HEK293 (cell line): ENCODE results near the gene NFIL3.
A peak's percentile ranks its signal among the peaks of the same experiment; 100 is the strongest.

Experiments used
- EGR2 ChIP-seq: fragments of 450-650 bp; formaldehyde crosslinking; IDR thresholded peaks from 2 replicates; pipeline ENCODE4 v1.5.1; 2016; ENCODE audit warnings: low read depth, missing biosample characterization, missing genetic modification characterization
- GFI1B ChIP-seq: fragments of 450-650 bp; formaldehyde crosslinking; IDR thresholded peaks from 2 replicates; pipeline ENCODE4 v1.5.1; 2016; ENCODE audit warnings: missing biosample characterization, missing genetic modification characterization
- KLF10 ChIP-seq: fragments of 450-650 bp; IDR thresholded peaks from 2 replicates; pipeline ENCODE4 v1.5.1; 2018; ENCODE audit warnings: missing biosample characterization, mild to moderate bottlenecking, missing genetic modification characterization
- OSR2 ChIP-seq: fragments of 450-650 bp; formaldehyde crosslinking; IDR thresholded peaks from 2 replicates; pipeline ENCODE4 v1.5.1; 2016; ENCODE audit warnings: missing biosample characterization, missing genetic modification characterization
- WT1 ChIP-seq: fragments of 450-650 bp; formaldehyde crosslinking; IDR thresholded peaks from 2 replicates; pipeline ENCODE4 v1.5.1; 2016; ENCODE audit warnings: missing biosample characterization, missing genetic modification characterization
- ZBTB1 ChIP-seq: fragments of 450-650 bp; formaldehyde crosslinking; IDR thresholded peaks from 2 replicates; pipeline ENCODE4 v1.5.1; 2016; ENCODE audit warnings: missing biosample characterization, missing genetic modification characterization
- ZBTB21 ChIP-seq: fragments of 450-650 bp; formaldehyde crosslinking; IDR thresholded peaks from 2 replicates; pipeline ENCODE4 v1.5.1; 2017; ENCODE audit warnings: missing biosample characterization, missing genetic modification characterization
- ZBTB7A ChIP-seq: fragments of 450-650 bp; formaldehyde crosslinking; IDR thresholded peaks from 2 replicates; pipeline ENCODE4 v1.5.1; 2016; ENCODE audit warnings: low read depth, missing biosample characterization, missing genetic modification characterization
- ZNF10 ChIP-seq: fragments of 450-650 bp; formaldehyde crosslinking; IDR thresholded peaks from 2 replicates; pipeline ENCODE4 v1.5.1; 2017; ENCODE audit warnings: missing biosample characterization, missing genetic modification characterization
- ZNF112 ChIP-seq: fragments of 450-650 bp; formaldehyde crosslinking; IDR thresholded peaks from 2 replicates; pipeline ENCODE4 v1.5.0; 2017; ENCODE audit warnings: missing biosample characterization, missing genetic modification characterization
- ZNF175 ChIP-seq: fragments of 450-650 bp; formaldehyde crosslinking; IDR thresholded peaks from 2 replicates; pipeline ENCODE4 v1.5.1; 2016; ENCODE audit warnings: missing biosample characterization, missing genetic modification characterization
- ZNF311 ChIP-seq: fragments of 450-650 bp; formaldehyde crosslinking; IDR thresholded peaks from 2 replicates; pipeline ENCODE4 v1.5.1; 2017; ENCODE audit warnings: missing biosample characterization, missing genetic modification characterization, borderline replicate concordance
- ZNF335 ChIP-seq: fragments of 450-650 bp; formaldehyde crosslinking; conservative IDR thresholded peaks from 2 replicates; pipeline ENCODE4 v1.5.1; 2016; ENCODE audit warnings: missing biosample characterization, missing genetic modification characterization
- ZNF362 ChIP-seq: fragments of 450-650 bp; formaldehyde crosslinking; IDR thresholded peaks from 2 replicates; pipeline ENCODE4 v1.5.1; 2016; ENCODE audit warnings: missing biosample characterization, missing genetic modification characterization
- ZNF366 ChIP-seq: fragments of 450-650 bp; formaldehyde crosslinking; conservative IDR thresholded peaks from 2 replicates; pipeline ENCODE4 v1.5.1; 2016; ENCODE audit warnings: missing biosample characterization, missing genetic modification characterization
- ZNF423 ChIP-seq: fragments of 450-650 bp; formaldehyde crosslinking; IDR thresholded peaks from 2 replicates; pipeline ENCODE4 v1.5.1; 2016; ENCODE audit warnings: missing biosample characterization, missing genetic modification characterization
- ZNF433 ChIP-seq: fragments of 450-650 bp; formaldehyde crosslinking; IDR thresholded peaks from 2 replicates; pipeline ENCODE4 v1.5.1; 2016; ENCODE audit warnings: missing biosample characterization, missing genetic modification characterization, low read depth
- ZNF501 ChIP-seq: fragments of 450-650 bp; formaldehyde crosslinking; IDR thresholded peaks from 2 replicates; pipeline ENCODE4 v1.5.1; 2016; ENCODE audit warnings: missing biosample characterization, missing genetic modification characterization
- ZNF510 ChIP-seq: fragments of 450-650 bp; formaldehyde crosslinking; IDR thresholded peaks from 2 replicates; pipeline ENCODE4 v1.5.1; 2018; ENCODE audit warnings: mild to moderate bottlenecking, missing genetic modification characterization, missing biosample characterization; ENCODE audit not compliant: insufficient replicate concordance
- ZNF513 ChIP-seq: fragments of 450-650 bp; IDR thresholded peaks from 2 replicates; pipeline ENCODE4 v1.5.1; 2018; ENCODE audit warnings: missing biosample characterization, missing genetic modification characterization
- ZNF514 ChIP-seq: fragments of 450-650 bp; formaldehyde crosslinking; IDR thresholded peaks from 2 replicates; pipeline ENCODE4 v1.5.1; 2016; ENCODE audit warnings: missing biosample characterization, missing genetic modification characterization
- ZNF571 ChIP-seq: fragments of 450-650 bp; formaldehyde crosslinking; IDR thresholded peaks from 2 replicates; pipeline ENCODE4 v1.5.0; 2017; ENCODE audit warnings: missing biosample characterization, missing genetic modification characterization
- ZNF621 ChIP-seq: fragments of 450-650 bp; formaldehyde crosslinking; IDR thresholded peaks from 2 replicates; pipeline ENCODE4 v1.5.1; 2017; ENCODE audit warnings: missing biosample characterization, missing genetic modification characterization
- ZNF629 ChIP-seq: fragments of 450-650 bp; formaldehyde crosslinking; IDR thresholded peaks from 2 replicates; pipeline ENCODE4 v1.5.1; 2017; ENCODE audit warnings: missing biosample characterization, missing genetic modification characterization
- ZSCAN16 ChIP-seq: fragments of 450-650 bp; formaldehyde crosslinking; IDR thresholded peaks from 2 replicates; pipeline ENCODE4 v1.5.1; 2016; ENCODE audit warnings: missing biosample characterization, missing genetic modification characterization
- ZXDB ChIP-seq: fragments of 450-650 bp; formaldehyde crosslinking; IDR thresholded peaks from 2 replicates; pipeline ENCODE4 v1.5.1; 2016; ENCODE audit warnings: missing biosample characterization, missing genetic modification characterization
- TF ChIP-seq, protein P1 (sequence below): fragments of 450-650 bp; formaldehyde crosslinking; IDR thresholded peaks from 2 replicates; pipeline ENCODE4 v1.5.1; 2016; ENCODE audit warnings: missing biosample characterization, missing genetic modification characterization
- TF ChIP-seq, protein P2 (sequence below): fragments of 450-650 bp; formaldehyde crosslinking; IDR thresholded peaks from 2 replicates; pipeline ENCODE4 v1.5.1; 2016; ENCODE audit warnings: missing biosample characterization, missing genetic modification characterization
- TF ChIP-seq, protein P3 (sequence below): fragments of 450-650 bp; formaldehyde crosslinking; IDR thresholded peaks from 2 replicates; pipeline ENCODE4 v1.5.1; 2016; ENCODE audit warnings: missing biosample characterization, missing genetic modification characterization
- TF ChIP-seq, protein P4 (sequence below): fragments of 450-650 bp; formaldehyde crosslinking; IDR thresholded peaks from 2 replicates; pipeline ENCODE4 v1.5.1; 2016; ENCODE audit warnings: missing biosample characterization, missing genetic modification characterization

The NFIL3 gene

GRCh38 chr9:91422758-91423711 lies 597 bp downstream of the NFIL3 start (continued):
- TF ChIP-seq, protein P1, sequence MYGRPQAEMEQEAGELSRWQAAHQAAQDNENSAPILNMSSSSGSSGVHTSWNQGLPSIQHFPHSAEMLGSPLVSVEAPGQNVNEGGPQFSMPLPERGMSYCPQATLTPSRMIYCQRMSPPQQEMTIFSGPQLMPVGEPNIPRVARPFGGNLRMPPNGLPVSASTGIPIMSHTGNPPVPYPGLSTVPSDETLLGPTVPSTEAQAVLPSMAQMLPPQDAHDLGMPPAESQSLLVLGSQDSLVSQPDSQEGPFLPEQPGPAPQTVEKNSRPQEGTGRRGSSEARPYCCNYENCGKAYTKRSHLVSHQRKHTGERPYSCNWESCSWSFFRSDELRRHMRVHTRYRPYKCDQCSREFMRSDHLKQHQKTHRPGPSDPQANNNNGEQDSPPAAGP (tag by site-specific recombination): no peak
- TF ChIP-seq ZNF366: 0 out of 2 replicates have a peak, but pooled peaks have one; percentile 14
- TF ChIP-seq ZNF362 (tag by site-specific recombination): no peak
- TF ChIP-seq, protein P2, sequence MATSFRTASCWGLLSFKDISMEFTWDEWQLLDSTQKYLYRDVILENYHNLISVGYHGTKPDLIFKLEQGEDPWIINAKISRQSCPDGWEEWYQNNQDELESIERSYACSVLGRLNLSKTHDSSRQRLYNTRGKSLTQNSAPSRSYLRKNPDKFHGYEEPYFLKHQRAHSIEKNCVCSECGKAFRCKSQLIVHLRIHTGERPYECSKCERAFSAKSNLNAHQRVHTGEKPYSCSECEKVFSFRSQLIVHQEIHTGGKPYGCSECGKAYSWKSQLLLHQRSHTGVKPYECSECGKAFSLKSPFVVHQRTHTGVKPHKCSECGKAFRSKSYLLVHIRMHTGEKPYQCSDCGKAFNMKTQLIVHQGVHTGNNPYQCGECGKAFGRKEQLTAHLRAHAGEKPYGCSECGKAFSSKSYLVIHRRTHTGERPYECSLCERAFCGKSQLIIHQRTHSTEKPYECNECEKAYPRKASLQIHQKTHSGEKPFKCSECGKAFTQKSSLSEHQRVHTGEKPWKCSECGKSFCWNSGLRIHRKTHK (tag by site-specific recombination): no peak
- no peak for TF ChIP-seq ZNF10
- TF ChIP-seq ZNF335 (tag by site-specific recombination): peak; percentile 47
- no peak for TF ChIP-seq ZBTB7A
- no peak for TF ChIP-seq ZNF510 (tag by site-specific recombination)
- no peak for TF ChIP-seq ZNF311 (tag by site-specific recombination)
- no peak for TF ChIP-seq ZNF175 (tag by site-specific recombination)
- TF ChIP-seq ZBTB1 (tag by site-specific recombination): no peak
- no peak for TF ChIP-seq ZNF433 (tag by site-specific recombination)
- TF ChIP-seq ZNF514 (tag by site-specific recombination): no peak
- no peak for TF ChIP-seq KLF10 (tag by site-specific recombination)
- TF ChIP-seq ZXDB (tag by site-specific recombination): peak; percentile 15; the same call in 1 of the 2 replicates
- TF ChIP-seq ZNF513 (tag by site-specific recombination): no peak
- TF ChIP-seq, protein P3, sequence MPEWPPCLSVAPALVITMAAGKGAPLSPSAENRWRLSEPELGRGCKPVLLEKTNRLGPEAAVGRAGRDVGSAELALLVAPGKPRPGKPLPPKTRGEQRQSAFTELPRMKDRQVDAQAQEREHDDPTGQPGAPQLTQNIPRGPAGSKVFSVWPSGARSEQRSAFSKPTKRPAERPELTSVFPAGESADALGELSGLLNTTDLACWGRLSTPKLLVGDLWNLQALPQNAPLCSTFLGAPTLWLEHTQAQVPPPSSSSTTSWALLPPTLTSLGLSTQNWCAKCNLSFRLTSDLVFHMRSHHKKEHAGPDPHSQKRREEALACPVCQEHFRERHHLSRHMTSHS (tag by site-specific recombination): no peak
- TF ChIP-seq WT1 (tag by site-specific recombination): no peak
- TF ChIP-seq EGR2 (tag by site-specific recombination): 0 out of 2 replicates have a peak, but pooled peaks have one; percentile 11
- TF ChIP-seq OSR2 (tag by site-specific recombination): no peak
- peak; percentile 39; the same call in 1 of the 2 replicates for TF ChIP-seq ZNF423 (tag by site-specific recombination)
- no peak for TF ChIP-seq ZNF112 (tag by site-specific recombination)
- TF ChIP-seq ZBTB21 (tag by site-specific recombination): 0 out of 2 replicates have a peak, but pooled peaks have one; percentile 28
- no peak for TF ChIP-seq ZSCAN16 (tag by site-specific recombination)
- TF ChIP-seq, protein P4, sequence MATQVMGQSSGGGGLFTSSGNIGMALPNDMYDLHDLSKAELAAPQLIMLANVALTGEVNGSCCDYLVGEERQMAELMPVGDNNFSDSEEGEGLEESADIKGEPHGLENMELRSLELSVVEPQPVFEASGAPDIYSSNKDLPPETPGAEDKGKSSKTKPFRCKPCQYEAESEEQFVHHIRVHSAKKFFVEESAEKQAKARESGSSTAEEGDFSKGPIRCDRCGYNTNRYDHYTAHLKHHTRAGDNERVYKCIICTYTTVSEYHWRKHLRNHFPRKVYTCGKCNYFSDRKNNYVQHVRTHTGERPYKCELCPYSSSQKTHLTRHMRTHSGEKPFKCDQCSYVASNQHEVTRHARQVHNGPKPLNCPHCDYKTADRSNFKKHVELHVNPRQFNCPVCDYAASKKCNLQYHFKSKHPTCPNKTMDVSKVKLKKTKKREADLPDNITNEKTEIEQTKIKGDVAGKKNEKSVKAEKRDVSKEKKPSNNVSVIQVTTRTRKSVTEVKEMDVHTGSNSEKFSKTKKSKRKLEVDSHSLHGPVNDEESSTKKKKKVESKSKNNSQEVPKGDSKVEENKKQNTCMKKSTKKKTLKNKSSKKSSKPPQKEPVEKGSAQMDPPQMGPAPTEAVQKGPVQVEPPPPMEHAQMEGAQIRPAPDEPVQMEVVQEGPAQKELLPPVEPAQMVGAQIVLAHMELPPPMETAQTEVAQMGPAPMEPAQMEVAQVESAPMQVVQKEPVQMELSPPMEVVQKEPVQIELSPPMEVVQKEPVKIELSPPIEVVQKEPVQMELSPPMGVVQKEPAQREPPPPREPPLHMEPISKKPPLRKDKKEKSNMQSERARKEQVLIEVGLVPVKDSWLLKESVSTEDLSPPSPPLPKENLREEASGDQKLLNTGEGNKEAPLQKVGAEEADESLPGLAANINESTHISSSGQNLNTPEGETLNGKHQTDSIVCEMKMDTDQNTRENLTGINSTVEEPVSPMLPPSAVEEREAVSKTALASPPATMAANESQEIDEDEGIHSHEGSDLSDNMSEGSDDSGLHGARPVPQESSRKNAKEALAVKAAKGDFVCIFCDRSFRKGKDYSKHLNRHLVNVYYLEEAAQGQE: 0 out of 2 replicates have a peak, but pooled peaks have one; percentile 17
- peak; percentile 70; the same call in 1 of the 2 replicates for TF ChIP-seq ZNF629 (tag by site-specific recombination)
- no peak for TF ChIP-seq ZNF571 (tag by site-specific recombination)
- no peak for TF ChIP-seq GFI1B
- no peak for TF ChIP-seq ZNF501 (tag by site-specific recombination)
- no peak for TF ChIP-seq ZNF621 (tag by site-specific recombination)
